ENCODE measurements around the gene TCEAL3.
"Not testable (repeated sequence)": the region's sequence is repeated elsewhere in the genome, so short reads cannot be mapped to it uniquely, and the experiment has no call there.

The TCEAL3 gene

DNA sequence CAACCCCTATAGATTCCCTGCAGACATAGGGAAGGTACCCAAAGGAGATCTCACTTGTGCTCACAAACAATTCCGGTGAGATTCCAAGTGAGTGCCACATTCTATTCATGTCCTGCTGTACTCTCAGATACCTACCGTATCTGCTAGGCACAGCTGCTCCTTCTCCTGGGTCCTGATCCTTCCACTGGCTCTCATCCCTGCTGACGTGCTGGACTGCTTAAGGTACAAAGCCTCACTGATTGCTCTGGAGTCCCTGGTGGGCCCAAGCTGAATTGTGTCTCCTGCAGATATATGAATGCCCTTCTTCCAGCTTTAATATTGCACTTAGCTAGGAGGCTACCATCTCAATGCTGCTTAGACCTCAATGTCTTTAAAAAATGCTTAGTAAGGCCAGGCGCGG, 23.4 kb downstream of the TCEAL3 start:
- ATAC-seq (replicated peaks) (no peak), DNase-seq (no peak)
- Mint-ChIP-seq H3K9me3 (no peaks in the 10 kb centered on the region), H3K4me3 (no peak overlapping the region), H3K27ac (no peak overlapping the region), H3K27me3 (no peaks in the 10 kb centered on the region), H3K4me1 (ENCODE audit: low read depth in 2 of 2) (peaks cover 14 to 18% of the 10 kb centered on the region in 2 donors), H3K36me3 (ENCODE audit: insufficient read depth) (peaks cover 9% of the 10 kb centered on the region)

GRCh38 chrX:103635436-103635835, 27.7 kb downstream of the TCEAL3 start:
- Mint-ChIP-seq H3K27ac (no peak overlapping the region), H3K27me3 (no peaks in the 10 kb centered on the region), H3K36me3 (ENCODE audit: insufficient read depth) (no peaks in the 10 kb centered on the region), H3K4me1 (ENCODE audit: low read depth in 2 of 2) (no peaks in the 10 kb centered on the region), H3K4me3 (no peak overlapping the region), H3K9me3 (no peaks in the 10 kb centered on the region)
- no peak for DNase-seq
- no peak for ATAC-seq (replicated peaks)

DNA sequence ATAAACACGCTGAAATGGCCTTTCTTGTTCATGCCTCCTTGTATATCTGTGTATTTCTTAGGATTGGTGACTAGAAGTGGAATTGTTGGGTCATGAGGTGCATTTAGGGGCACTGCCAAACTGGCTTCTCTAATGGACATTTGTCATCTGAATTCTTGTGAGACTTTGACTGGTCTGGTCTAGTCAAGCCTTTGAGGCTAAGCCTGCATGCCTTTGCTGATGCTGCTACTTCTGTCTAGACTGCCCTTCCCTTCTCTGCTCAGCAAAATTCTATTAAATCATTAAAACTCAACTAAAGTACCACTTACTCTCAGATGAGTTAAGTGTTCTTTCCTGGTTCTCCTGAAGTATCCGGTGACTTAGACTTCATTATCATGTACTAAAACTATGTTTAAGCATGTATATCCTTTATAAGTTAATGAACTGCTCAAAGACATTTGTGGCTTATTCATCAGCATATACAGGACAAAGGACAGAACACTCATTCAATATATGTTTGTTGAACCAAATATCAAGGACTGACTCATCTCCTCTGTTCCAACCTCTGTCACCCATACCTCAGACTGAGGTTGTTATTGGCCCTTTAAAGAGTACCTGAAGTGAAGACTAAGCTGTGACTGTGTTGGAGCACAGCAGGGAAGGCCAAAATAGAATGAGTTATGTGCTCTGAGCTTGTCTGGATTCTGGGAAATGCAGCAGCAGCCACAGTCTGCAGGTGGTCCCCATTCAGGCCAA, 30.0 kb downstream of the TCEAL3 start:
- DNase-seq (no peak), ATAC-seq (replicated peaks) (no peak)
- no peaks in the 10 kb centered on the region for H3K27me3 Mint-ChIP-seq
- no peak overlapping the region for H3K4me3 Mint-ChIP-seq
- H3K27ac Mint-ChIP-seq = no peak overlapping the region
- H3K4me1 Mint-ChIP-seq (ENCODE audit: low read depth in 2 of 2) = no peaks in the 10 kb centered on the region
- H3K9me3 Mint-ChIP-seq = no peaks in the 10 kb centered on the region
- H3K36me3 Mint-ChIP-seq (ENCODE audit: insufficient read depth) = no peaks in the 10 kb centered on the region

GRCh38 chrX:103638479-103639346, 30.9 kb downstream of the TCEAL3 start:
- not testable (repeated sequence) for H3K27me3 Mint-ChIP-seq; DNase-seq; H3K9me3 Mint-ChIP-seq; ATAC-seq (replicated peaks); H3K27ac Mint-ChIP-seq; H3K36me3 Mint-ChIP-seq (ENCODE audit: insufficient read depth); H3K4me1 Mint-ChIP-seq (ENCODE audit: low read depth in 2 of 2); H3K4me3 Mint-ChIP-seq

- H3K4me3 Mint-ChIP-seq = no peak overlapping the region
- DNase-seq (no peak), ATAC-seq (replicated peaks) (no peak)
- peaks cover 0 to 15% of the 10 kb centered on the region in 2 donors for H3K27me3 Mint-ChIP-seq
- no peaks in the 10 kb centered on the region for H3K4me1 Mint-ChIP-seq (ENCODE audit: low read depth in 2 of 2)
- no peak overlapping the region for H3K27ac Mint-ChIP-seq
- H3K36me3 Mint-ChIP-seq (ENCODE audit: insufficient read depth) = no peaks in the 10 kb centered on the region
- H3K9me3 Mint-ChIP-seq = no peaks in the 10 kb centered on the region
Measured at GRCh38 chrX:103640401-103641155, 32.8 kb downstream of the TCEAL3 start.

- no peak for DNase-seq
- Mint-ChIP-seq H3K4me3 (no peak overlapping the region), H3K9me3 (no peaks in the 10 kb centered on the region), H3K4me1 (ENCODE audit: low read depth in 2 of 2) (no peaks in the 10 kb centered on the region), H3K36me3 (ENCODE audit: insufficient read depth) (no peaks in the 10 kb centered on the region), H3K27me3 (peaks cover 0 to 15% of the 10 kb centered on the region in 2 donors), H3K27ac (no peak overlapping the region)
- ATAC-seq (replicated peaks) = no peak
Measured at GRCh38 chrX:103644125-103644524, 36.4 kb downstream of the TCEAL3 start.

DNA sequence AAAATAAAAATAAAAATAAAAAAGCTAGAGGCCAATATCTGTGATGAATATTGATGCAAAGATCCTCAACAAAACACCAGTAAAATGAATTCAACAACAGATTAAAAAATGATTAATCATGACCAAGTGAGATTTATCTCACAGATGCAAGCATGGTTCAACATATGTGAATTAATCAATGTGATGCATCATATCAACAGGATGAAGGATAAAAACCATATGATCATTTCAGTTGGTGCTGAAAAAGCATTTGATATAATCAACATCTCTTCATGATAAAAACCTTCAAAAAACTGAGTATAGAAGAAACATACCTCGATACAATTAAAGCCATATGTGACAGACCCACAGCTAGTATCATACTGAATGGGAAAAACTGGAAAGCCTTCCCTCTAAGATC, 39.9 kb downstream of the TCEAL3 start:
- H3K4me3 Mint-ChIP-seq = no peak overlapping the region
- no peak for DNase-seq
- H3K9me3 Mint-ChIP-seq = no peaks in the 10 kb centered on the region

DNA sequence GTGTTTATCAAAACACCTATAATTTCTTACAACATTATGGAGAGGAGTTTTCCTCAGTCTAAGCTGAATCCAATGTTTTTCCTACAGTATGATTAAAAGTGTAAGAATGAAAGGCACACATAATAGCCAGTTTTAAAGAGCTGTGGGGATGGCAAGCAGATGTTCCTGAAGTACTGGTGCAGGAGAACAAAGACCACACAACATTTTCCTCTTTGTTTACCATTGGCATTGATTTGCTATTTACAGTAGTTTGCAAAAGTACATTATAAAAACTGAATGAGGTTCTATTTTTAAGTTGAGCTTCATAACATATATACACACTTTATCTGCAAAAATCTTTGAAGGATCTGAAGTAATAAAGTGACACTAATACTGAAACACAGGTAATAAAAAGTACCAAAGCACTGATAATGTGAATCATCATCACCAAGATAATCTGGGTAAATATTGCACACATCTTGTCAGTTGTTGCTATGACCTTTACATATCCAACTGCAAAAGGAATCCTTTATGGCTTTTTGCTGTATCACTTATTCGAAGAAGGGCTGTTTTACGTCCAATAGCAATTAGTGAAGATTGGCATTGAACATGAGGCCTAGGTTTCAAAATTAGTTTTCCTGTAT, 43.5 kb downstream of the TCEAL3 start:
- Mint-ChIP-seq H3K27ac (no peak overlapping the region), H3K4me3 (no peak overlapping the region), H3K9me3 (no peaks in the 10 kb centered on the region), H3K27me3 (no peaks in the 10 kb centered on the region), H3K36me3 (ENCODE audit: insufficient read depth) (no peaks in the 10 kb centered on the region), H3K4me1 (ENCODE audit: low read depth in 2 of 2) (no peaks in the 10 kb centered on the region)
- DNase-seq (no peak), ATAC-seq (replicated peaks) (no peak)

More for the DNA sequence above, 39.9 kb downstream of the TCEAL3 start:
- Mint-ChIP-seq H3K4me1 (ENCODE audit: low read depth in 2 of 2) (no peaks in the 10 kb centered on the region), H3K27ac (no peak overlapping the region), H3K36me3 (ENCODE audit: insufficient read depth) (no peaks in the 10 kb centered on the region), H3K27me3 (peaks cover 0 to 15% of the 10 kb centered on the region in 2 donors)
- ATAC-seq (replicated peaks) = no peak

DNA sequence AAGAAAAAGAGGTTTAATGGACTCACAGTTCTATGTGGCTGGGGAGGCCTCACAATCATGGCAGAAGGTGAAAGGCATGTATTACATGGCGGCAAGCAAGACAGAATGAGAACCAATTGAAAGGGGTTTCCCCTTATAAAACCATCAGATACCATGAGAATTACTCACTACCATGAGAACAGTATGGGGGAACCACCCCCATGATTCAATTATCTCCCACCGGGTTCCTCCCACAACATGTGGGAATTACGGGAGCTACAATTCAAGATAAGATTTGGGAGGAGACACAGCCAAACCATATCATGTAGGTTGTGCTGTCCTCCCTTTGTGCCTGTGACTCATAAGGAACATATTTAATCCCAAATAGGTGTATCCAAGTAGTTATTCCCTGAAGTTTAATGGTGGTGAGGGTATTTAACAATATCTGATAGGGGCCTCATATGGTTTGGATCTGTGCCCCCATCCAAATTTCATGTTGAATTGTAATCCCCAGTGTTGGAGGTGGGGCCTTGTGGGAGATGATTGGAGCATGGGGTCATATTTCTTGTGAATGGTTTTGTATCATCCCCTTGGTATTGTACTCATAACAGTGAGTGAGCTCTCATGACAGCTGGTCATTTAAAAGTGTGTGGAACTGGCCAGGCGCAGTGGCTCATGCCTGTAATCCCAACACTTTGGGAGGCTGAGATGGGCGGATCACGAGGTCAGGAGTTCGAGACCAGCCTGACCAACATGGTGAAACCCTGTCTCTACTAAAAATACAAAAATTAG, 47.7 kb downstream of the TCEAL3 start:
- DNase-seq; H3K27ac Mint-ChIP-seq; H3K36me3 Mint-ChIP-seq (ENCODE audit: insufficient read depth); H3K4me1 Mint-ChIP-seq (ENCODE audit: low read depth in 2 of 2); H3K4me3 Mint-ChIP-seq; ATAC-seq (replicated peaks); H3K9me3 Mint-ChIP-seq: not testable (repeated sequence)
- H3K27me3 Mint-ChIP-seq = peaks cover 0 to 11% of the 10 kb centered on the region in 2 donors

DNA sequence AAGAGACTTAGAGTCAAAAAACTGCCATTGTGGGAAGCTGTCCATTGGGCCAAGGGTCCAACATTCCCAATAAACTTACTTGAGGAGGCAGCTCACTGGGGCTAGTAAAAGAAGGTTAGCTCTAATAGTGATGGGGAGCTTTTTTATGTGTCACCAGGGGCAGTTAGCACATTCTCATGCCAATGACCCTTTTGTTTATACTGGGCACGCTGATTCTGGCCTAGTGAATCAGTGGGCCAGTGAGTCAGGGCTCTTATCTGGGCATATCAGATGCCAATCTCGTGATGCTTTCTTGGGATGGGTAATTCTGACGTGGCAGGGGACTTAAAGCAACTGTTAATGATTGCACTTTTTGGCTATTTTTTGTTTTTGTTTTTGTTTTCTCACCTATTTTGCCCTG, 48.9 kb downstream of the TCEAL3 start:
- DNase-seq (no peak), ATAC-seq (replicated peaks) (no peak)
- Mint-ChIP-seq H3K4me1 (ENCODE audit: low read depth in 2 of 2) (no peaks in the 10 kb centered on the region), H3K4me3 (no peak overlapping the region), H3K9me3 (no peaks in the 10 kb centered on the region), H3K27ac (no peak overlapping the region), H3K27me3 (peaks cover 0 to 11% of the 10 kb centered on the region in 2 donors), H3K36me3 (ENCODE audit: insufficient read depth) (no peaks in the 10 kb centered on the region)

DNA sequence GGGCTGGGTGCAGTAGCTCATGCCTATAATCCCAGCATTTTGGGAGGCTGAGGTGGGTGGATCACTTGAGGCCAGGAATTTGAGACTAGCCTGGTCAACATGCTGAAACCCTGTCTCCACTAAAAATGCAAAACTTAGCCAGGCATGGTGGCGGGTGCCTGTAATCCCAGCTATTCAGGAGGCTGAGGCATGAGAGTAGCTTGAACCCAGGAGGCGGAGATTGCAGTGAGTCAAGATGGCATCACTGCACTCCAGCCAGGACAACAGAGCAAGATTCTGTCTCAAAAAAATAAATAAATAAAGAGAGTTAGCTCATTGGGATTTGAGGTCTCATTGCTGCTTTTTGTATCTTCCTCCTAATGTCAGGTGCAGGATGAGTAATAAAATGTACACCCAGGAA, 49.3 kb downstream of the TCEAL3 start:
- not testable (repeated sequence) for H3K4me1 Mint-ChIP-seq (ENCODE audit: low read depth in 2 of 2); ATAC-seq (replicated peaks); H3K9me3 Mint-ChIP-seq; DNase-seq; H3K36me3 Mint-ChIP-seq (ENCODE audit: insufficient read depth); H3K4me3 Mint-ChIP-seq; H3K27ac Mint-ChIP-seq
- peaks cover 0 to 11% of the 10 kb centered on the region in 2 donors for H3K27me3 Mint-ChIP-seq

- Mint-ChIP-seq H3K27me3 (peaks cover 2 to 14% of the 10 kb centered on the region in 2 donors), H3K27ac (no peak overlapping the region), H3K36me3 (ENCODE audit: insufficient read depth) (no peaks in the 10 kb centered on the region), H3K4me3 (no peak overlapping the region), H3K9me3 (no peaks in the 10 kb centered on the region), H3K4me1 (ENCODE audit: low read depth in 2 of 2) (no peaks in the 10 kb centered on the region)
- ATAC-seq (replicated peaks) = no peak
- no peak for DNase-seq
Measured at GRCh38 chrX:103658681-103659433, 51.1 kb downstream of the TCEAL3 start.
